HG02885 (cell line): ENCODE measurements around the gene CHURC1.

Experiments
- ATAC-seq: cut with Tn5 transposase; IDR thresholded peaks from one replicate; pipeline ENCODE4 v1.9.1; 2021; ENCODE audit warnings: mild to moderate bottlenecking; ENCODE audit not compliant: unreplicated experiment, poor library complexity

Gene CHURC1

DNA sequence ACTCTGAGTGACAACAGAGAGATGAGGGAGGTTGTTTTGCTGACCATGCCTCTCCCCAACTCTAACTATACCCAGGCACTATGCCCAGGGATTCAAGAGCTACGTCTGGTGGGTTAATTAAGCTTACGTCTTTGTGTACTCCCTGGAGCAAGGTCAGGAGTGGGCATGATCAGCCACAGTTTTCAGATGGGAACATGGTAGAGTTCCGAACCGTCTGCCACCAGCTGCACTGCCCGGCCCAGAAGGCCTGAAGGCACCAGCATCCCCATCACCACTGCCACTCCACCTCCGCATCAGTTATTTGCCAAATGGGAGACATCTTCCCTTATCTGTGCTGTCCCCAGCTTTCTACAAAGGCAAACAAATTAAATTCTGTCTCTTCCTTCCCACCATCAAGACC is 39.4 kb downstream of the CHURC1 start:
- no peak for ATAC-seq

GRCh38 chr14:64954491-64955240 is 40.4 kb downstream of the CHURC1 start:
- ATAC-seq: no peak

DNA sequence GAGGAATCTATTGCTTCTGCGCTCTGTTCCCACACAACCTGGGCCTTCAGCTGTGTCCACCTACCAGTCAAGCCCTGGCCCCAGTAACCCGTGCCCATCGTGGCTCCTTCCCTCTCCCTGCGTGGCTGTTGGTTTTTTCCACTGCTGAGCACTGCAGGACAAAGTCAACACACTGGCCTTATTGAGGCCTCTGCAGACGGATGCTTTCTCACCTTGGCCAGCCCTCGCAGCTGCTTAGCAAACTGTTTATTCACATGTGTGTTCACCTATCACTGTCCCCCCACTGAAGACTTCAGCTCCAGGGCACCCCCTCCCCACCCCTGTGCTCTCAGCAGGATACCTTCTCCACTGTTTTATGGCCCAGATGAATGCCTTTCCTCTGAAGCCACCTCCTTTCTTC is 41.0 kb downstream of the CHURC1 start:
- ATAC-seq: no peak

DNA sequence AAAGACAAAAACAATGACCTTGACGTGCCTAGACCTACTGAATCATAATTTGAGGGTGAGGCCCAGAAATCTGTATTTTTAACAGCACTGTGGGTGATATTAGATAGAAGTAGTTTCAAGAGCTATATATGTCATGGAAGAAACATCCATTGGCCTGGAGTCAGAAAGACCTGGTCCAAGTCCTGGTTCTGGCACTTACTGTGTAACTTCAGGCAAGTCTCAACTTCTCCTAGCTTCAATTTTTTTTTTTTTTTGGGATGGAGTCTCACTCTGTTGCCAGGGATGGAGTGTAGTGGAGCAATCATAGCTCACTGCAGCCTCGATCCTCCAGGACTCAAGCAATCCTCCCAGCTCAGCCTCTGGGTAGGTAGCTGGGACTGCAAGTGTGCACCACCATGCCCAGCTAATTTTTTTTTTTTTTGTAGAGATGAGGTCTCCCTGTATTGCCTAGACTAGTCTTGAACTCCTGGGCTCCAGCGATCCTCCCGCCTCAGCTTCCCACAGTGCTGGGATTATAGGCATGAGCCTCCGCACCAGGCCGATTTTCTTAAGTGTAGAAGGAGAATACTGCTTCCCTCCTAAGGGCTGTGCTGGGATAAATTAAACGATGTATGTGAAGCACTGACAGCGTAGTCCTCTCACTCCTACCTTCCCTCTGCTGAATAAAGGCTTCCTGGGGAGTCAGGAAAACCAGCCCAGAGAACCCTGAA is 42.6 kb downstream of the CHURC1 start:
- no peak for ATAC-seq

GRCh38 chr14:64958201-64958600 is 43.9 kb downstream of the CHURC1 start:
- no peak for ATAC-seq

- ATAC-seq: no peak
Measured at GRCh38 chr14:64958743-64959142, 44.5 kb downstream of the CHURC1 start.

DNA sequence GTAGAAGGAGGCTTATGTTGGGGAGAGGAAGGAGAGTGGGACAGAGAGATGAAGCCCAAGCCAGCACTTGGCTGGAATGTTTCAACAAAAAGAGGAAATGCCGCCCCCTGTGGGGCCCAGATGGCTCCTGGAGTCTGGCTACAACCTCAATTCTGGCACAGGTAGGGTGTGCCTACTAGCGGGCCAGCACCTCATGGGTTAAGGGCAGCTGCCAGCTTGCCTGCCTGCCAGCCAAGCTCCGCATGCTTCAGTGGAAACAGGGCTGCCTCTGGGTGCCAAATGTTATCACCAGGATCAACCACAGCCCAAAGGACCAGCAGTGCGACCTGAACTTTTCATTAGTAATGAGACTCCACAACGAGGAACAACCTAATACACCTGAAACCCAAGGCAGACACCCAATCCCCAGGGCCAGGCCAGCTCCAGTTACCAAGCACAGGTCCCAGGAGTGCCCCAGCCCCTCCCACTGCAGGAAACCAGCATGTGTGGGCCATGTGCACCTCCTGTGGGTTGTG is 46.6 kb downstream of the CHURC1 start:
- no peak for ATAC-seq

DNA sequence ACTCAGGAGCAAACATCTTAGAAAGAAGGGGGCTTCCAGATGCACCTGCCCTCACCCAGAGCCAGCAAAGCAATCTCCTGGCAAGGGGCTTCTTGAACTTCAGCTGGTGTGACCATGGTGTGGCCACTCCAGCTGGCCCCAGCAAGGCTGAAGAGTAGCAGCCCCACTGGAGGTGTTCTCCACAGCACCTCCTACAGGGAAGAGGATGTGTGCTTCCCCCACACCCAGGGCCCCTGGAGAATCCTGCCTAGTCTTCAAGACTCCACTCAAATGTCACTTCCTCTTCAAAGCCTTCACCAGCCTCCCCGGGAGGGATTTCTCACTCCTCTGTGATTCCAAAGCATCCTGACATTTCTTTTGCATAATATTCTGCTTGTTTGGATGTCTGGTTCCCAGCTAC is 49.4 kb downstream of the CHURC1 start:
- no peak for ATAC-seq

DNA sequence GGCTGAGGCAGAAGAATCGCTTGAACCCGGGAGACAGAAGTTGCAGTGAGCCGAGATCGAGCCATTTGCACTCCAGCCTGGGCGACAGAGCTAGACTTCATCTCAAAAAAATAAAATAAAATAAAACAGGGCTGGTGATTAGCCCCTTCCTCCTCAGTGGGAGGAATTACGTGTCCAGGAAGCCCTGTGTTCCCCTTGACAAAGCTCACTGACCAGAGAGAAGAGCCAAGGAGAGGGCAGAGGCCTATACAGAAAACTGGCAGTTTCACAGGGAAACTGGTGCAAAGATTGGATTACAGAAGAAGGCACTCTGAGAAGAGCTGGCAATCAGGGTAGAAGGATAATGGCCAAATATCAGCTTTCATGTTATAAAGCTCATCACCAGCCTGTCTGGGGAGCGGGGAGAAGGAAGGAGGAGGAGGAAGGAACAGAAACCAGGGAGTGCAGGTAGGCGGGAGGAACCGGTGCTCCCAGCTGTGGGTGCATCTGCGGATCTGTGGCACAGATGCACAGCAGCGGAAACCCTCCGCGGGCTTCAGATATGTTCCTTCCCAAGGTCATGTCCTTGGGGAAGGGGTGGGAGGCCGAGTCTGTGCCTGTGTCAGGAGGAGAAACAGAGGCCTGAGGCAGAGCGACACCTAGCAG is 51.2 kb downstream of the CHURC1 start:
- ATAC-seq: no peak

GRCh38 chr14:64966976-64967375 is 52.7 kb downstream of the CHURC1 start:
- ATAC-seq: no peak

DNA sequence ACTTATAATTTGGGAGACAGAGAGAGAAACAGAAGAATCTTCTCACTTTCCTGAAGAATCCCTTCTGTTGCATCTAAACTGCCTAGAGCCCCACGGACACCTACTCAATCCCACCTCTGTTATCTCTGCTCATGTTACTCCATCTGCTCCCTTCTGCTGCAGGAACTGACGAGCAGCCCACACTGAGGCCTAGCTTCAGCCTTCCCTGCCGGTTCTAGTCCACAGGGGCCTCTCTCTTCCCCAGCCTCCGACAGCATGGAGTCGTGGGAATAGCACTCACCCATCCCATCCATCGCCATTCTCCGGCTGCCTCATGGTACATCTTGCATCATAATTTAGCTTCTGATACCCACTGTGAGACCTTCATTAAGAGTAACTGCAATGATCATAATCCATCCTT is 53.9 kb downstream of the CHURC1 start:
- ATAC-seq: no peak

GRCh38 chr14:64968651-64969050 is 54.4 kb downstream of the CHURC1 start:
- ATAC-seq: no peak

GRCh38 chr14:64970041-64970440 is 55.8 kb downstream of the CHURC1 start:
- ATAC-seq: no peak

GRCh38 chr14:64970776-64971477 is 56.7 kb downstream of the CHURC1 start:
- no peak for ATAC-seq

DNA sequence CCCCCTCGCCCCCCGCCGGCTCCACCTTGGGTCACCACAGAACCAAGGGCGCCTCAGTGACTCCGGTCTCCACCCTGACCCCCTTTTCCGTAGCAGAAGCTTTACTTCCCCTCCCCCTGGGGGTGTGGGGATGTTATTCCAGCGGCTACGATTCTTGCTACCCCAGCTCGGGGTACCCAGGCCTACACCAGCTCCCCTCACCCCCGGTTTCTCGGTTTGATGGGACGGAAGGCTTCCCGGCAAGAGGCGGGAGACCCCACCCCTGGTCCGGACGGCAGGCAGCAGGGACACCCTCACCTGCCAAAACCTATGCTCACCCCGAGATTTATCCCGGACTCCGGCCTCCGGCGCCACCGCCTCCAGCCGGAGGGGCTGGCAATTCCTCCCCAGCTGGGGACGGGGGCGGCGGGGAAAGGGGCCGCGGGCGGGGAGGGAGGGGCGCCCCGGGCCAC is 57.3 kb downstream of the CHURC1 start:
- ATAC-seq: no peak

DNA sequence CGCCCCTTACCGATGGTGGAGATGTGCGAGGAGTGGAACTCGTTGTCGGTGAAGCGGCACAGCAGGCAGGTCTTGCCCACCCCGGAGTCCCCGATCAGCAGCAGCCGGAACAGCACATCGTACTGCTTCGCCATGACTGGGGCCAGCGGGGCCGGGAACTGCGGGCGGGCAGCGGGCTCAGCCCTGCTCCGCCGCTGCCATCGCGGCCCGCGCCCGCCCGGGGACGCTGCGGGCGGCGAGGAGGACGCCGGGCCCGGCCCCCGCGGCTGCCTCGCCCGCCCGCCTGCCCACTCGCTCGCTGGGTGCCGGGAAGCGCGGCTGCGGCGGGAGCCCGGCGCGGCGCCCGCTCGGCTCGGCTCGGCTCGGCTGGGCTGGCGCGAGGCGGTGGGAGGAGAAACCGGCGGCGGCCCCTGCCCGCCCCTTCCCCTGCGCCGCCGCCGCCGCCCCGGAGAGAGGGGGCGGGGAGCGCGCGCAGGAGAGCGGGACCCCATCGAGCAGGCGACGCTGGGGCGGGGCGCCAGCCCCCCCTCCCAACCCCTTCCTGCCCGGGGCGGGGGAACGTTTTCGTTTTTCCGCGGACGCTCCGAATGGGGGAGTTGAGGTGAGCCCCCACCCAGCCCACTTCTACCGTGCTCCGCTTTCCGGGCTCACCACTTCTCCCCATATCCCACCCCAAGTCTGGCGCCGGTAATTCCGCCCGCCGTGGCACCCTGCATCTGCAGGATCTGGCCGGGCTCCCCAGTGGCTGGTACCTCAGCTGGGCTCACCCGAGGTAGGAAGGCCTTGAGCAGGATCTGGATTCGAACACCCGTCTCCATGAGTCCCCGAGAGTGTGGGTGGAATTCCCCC is 57.9 kb downstream of the CHURC1 start, which contains the start of gene RAB15:
Gene RAB15 (minus strand): TSS at position 394 of the 849 bp plus-strand sequence. CDS start 260 bp downstream, at position 134.
- peak; percentile 52 for ATAC-seq

DNA sequence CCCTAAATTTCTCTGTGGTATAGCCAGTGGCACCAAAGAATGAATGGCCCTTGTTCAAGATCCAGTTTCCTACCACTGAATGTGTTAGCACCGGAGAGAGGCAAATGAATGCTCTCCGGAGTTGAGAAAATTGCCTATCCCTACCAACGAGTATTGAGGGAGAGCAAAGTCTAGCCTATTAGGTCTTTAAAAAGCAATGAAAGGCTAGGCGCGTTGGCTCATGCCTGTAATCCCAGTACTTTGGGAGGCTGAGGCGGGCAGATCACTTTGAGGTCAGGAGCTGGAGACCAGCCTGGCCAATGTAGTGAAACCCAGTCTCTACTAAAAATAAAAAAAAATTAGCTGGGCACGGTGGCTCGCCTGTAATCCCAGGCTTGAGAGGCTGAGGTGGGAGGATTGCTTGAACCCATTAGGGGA is 58.8 kb downstream of the CHURC1 start:
- no peak for ATAC-seq

- ATAC-seq: no peak
Measured at GRCh38 chr14:64973826-64974225, 59.6 kb downstream of the CHURC1 start.

- ATAC-seq: no peak
Measured at GRCh38 chr14:64974563-64974962, 60.3 kb downstream of the CHURC1 start.
